ENCODE measurements around the gene ZNF322. TPM values are rescaled to one million over a fixed set of nuclear protein-coding genes. Genes with fewer than 3 reads are reported as not detected.

ZNF322 gene
- total and polyA plus RNA-seq, 11 donors, result 4.0 to 17.2 (median 11.7) TPM

Other genes starting within 250 kb of the ZNF322 start
- gene BTN3A3, start 219.2 kb downstream of the ZNF322 start, total RNA-seq, result 10 to 100 TPM in 2 of 9 donors, 1 to 10 TPM in 7; 4.8 to 31.2 (median 7.9) TPM
- 1 to 10 TPM; 5.9 to 7.7 TPM for gene BTN3A3, start 219.2 kb downstream of the ZNF322 start, polyA plus RNA-seq
- 10 to 100 TPM in 7 of 9 donors, 1 to 10 TPM in 2; 9.2 to 26.2 (median 14.8) TPM for gene BTN2A1, start 201.8 kb downstream of the ZNF322 start, total RNA-seq
- gene BTN2A1, start 201.8 kb downstream of the ZNF322 start, polyA plus RNA-seq, result 10 to 100 TPM in 1 of 2 donors, 1 to 10 TPM in 1; 6.6 to 26.7 TPM
- gene BTN1A1, start 159.4 kb downstream of the ZNF322 start, total RNA-seq, result not detected
- gene BTN1A1, start 159.4 kb downstream of the ZNF322 start, polyA plus RNA-seq, result not detected
- 10 to 100 TPM; 22.4 to 34.7 (median 32.1) TPM for gene HMGN4, start 121.4 kb downstream of the ZNF322 start, total RNA-seq
- gene HMGN4, start 121.4 kb downstream of the ZNF322 start, polyA plus RNA-seq, result 10 to 100 TPM in 1 of 2 donors, 1 to 10 TPM in 1; 5.8 to 52.8 TPM
- gene ABT1, start 62.8 kb downstream of the ZNF322 start, total RNA-seq, result 10 to 100 TPM in 2 of 9 donors, 1 to 10 TPM in 7; 7.2 to 10.8 (median 8.2) TPM
- 10 to 100 TPM in 1 of 2 donors, 1 to 10 TPM in 1; 7.1 to 12.0 TPM for gene ABT1, start 62.8 kb downstream of the ZNF322 start, polyA plus RNA-seq